ENCODE results near the gene MEPE. TPM values are rescaled to one million over a fixed set of nuclear protein-coding genes. Genes with fewer than 3 reads are reported as not detected.
A peak's percentile ranks its signal among the peaks of the same experiment; 100 is the strongest.

Gene MEPE
- total RNA-seq, 1 donor from 2014 or later = 1.2 TPM

GRCh38 chr4:87840149-87840548 lies 7.4 kb downstream of the MEPE start:
- FAIRE-seq = peak; percentile 69
- no peak for DNase-seq (ENCODE audit: low spot score in 2 of 2)

GRCh38 chr4:87843936-87844335 lies 11.2 kb downstream of the MEPE start:
- no peak for FAIRE-seq
- no peak for DNase-seq (ENCODE audit: low spot score in 2 of 2)

- no peak for DNase-seq (ENCODE audit: low spot score in 2 of 2)
- no peak for FAIRE-seq
Measured at GRCh38 chr4:87844452-87844851, 11.7 kb downstream of the MEPE start.

GRCh38 chr4:87846226-87846625 lies 13.5 kb downstream of the MEPE start:
- DNase-seq (ENCODE audit: low spot score in 2 of 2) (no peak), FAIRE-seq (no peak)

- FAIRE-seq = peak; percentile 47
- peak in 1 of 2 donors; percentile 45 for DNase-seq (ENCODE audit: low spot score in 2 of 2)
Measured at GRCh38 chr4:87848622-87849351, 16.0 kb downstream of the MEPE start.

GRCh38 chr4:87849612-87850011 lies 16.8 kb downstream of the MEPE start:
- DNase-seq (ENCODE audit: low spot score in 2 of 2) = no peak

GRCh38 chr4:87851332-87851731 lies 18.6 kb downstream of the MEPE start:
- FAIRE-seq (no peak), DNase-seq (ENCODE audit: low spot score in 2 of 2) (no peak)

More at GRCh38 chr4:87849612-87850011, 16.8 kb downstream of the MEPE start:
- no peak for FAIRE-seq

- DNase-seq (ENCODE audit: low spot score in 2 of 2) (no peak), FAIRE-seq (no peak)
Measured at GRCh38 chr4:87851953-87852352, 19.2 kb downstream of the MEPE start.

- FAIRE-seq (peak; percentile 98), DNase-seq (ENCODE audit: low spot score in 2 of 2) (peak in 1 of 2 donors; percentile 37)
Measured at GRCh38 chr4:87853108-87853507, 20.3 kb downstream of the MEPE start.

- FAIRE-seq (no peak), DNase-seq (ENCODE audit: low spot score in 2 of 2) (no peak)
Measured at GRCh38 chr4:87853891-87854290, 21.1 kb downstream of the MEPE start.

- FAIRE-seq (no peak), DNase-seq (ENCODE audit: low spot score in 2 of 2) (no peak)
Measured at GRCh38 chr4:87855559-87855958, 22.8 kb downstream of the MEPE start.

GRCh38 chr4:87856816-87857215 lies 24.0 kb downstream of the MEPE start:
- DNase-seq (ENCODE audit: low spot score in 2 of 2) (no peak), FAIRE-seq (no peak)

GRCh38 chr4:87857789-87858188 lies 25.0 kb downstream of the MEPE start:
- FAIRE-seq (no peak), DNase-seq (ENCODE audit: low spot score in 2 of 2) (no peak)

- DNase-seq (ENCODE audit: low spot score in 2 of 2) (no peak), FAIRE-seq (no peak)
Measured at GRCh38 chr4:87862236-87862635, 29.5 kb downstream of the MEPE start.

- DNase-seq (ENCODE audit: low spot score in 2 of 2) (no peak), FAIRE-seq (no peak)
Measured at GRCh38 chr4:87863486-87863885, 30.7 kb downstream of the MEPE start.

- DNase-seq (ENCODE audit: low spot score in 2 of 2) = no peak
- no peak for FAIRE-seq
Measured at GRCh38 chr4:87864321-87864720, 31.6 kb downstream of the MEPE start.

GRCh38 chr4:87865288-87865687 lies 32.5 kb downstream of the MEPE start:
- no peak for FAIRE-seq

GRCh38 chr4:87865960-87866598 lies 33.3 kb downstream of the MEPE start:
- FAIRE-seq (no peak), DNase-seq (ENCODE audit: low spot score in 2 of 2) (no peak)

More at GRCh38 chr4:87865288-87865687, 32.5 kb downstream of the MEPE start:
- DNase-seq (ENCODE audit: low spot score in 2 of 2) = no peak

GRCh38 chr4:87868522-87868921 lies 35.8 kb downstream of the MEPE start:
- DNase-seq (ENCODE audit: low spot score in 2 of 2) (no peak), FAIRE-seq (no peak)

- DNase-seq (ENCODE audit: low spot score in 2 of 2) (no peak), FAIRE-seq (no peak)
Measured at GRCh38 chr4:87872028-87872427, 39.3 kb downstream of the MEPE start.

- FAIRE-seq = no peak
- DNase-seq (ENCODE audit: low spot score in 2 of 2) = no peak
Measured at GRCh38 chr4:87875191-87875590, 42.4 kb downstream of the MEPE start.

GRCh38 chr4:87880106-87880505 lies 47.3 kb downstream of the MEPE start:
- FAIRE-seq (no peak), DNase-seq (ENCODE audit: low spot score in 2 of 2) (no peak)

Data from frontal cortex (tissue), 4 donors.